Keratinocyte (primary cell): Measurements from ENCODE around the gene FAF2.

ENCODE experiments used
- CTCF ChIP-seq, 3 experiments: IDR thresholded peaks in 1 of 3; conservative IDR thresholded peaks in 1 of 3; optimal IDR thresholded peaks in 1 of 3; 2 replicates in 2 of 3; 3 replicates in 1 of 3; pipeline versions ENCODE3 to v1.5.1; 2011; ENCODE audit warnings: low read length in 3 of 3, mild to moderate bottlenecking in 3 of 3, moderate library complexity in 2 of 3, control low read depth in 1 of 3, inconsistent platforms in 1 of 3; ENCODE audit not compliant: insufficient read depth in 2 of 3; ENCODE audit errors: extremely low read depth in 1 of 3
- EZH2 ChIP-seq: IDR thresholded peaks from one replicate; pipeline ENCODE4 v1.6.1; 2012; ENCODE audit warnings: inconsistent platforms, mild to moderate bottlenecking, low read length, moderate library complexity

- TF ChIP-seq CTCF (optimal IDR thresholded peaks at IDR 0.05 in 1 of 3, IDR thresholded peaks at IDR 0.05 in 1 of 3, conservative IDR thresholded peaks at IDR 0.05 in 1 of 3; ENCODE audit: extremely low read depth in 1 of 3, insufficient read depth in 2 of 3, low read length in 3 of 3) (no peak), EZH2 (no peak)
Measured at GRCh38 chr5:176501333-176501732, 53.1 kb downstream of the FAF2 start.
